Ishikawa (cell line): ENCODE measurements around the gene CTNND2.

Experiments used
- CEBPB ChIP-seq: IDR thresholded peaks from 2 replicates; pipeline ENCODE4 v1.6.1; 2012
- CREB1 ChIP-seq: IDR thresholded peaks from 2 replicates; pipeline ENCODE4 v1.6.1; 2012; ENCODE audit warnings: low read depth
- EGR1 ChIP-seq: IDR thresholded peaks from 2 replicates; pipeline ENCODE4 v1.6.1; 2012
- EP300 ChIP-seq: IDR thresholded peaks from 2 replicates; pipeline ENCODE4 v1.6.1; 2012; ENCODE audit warnings: borderline replicate concordance
- FOXM1 ChIP-seq: IDR thresholded peaks from 2 replicates; pipeline ENCODE4 v1.6.1; 2012; ENCODE audit warnings: low read depth, borderline replicate concordance
- NFIC ChIP-seq: IDR thresholded peaks from 2 replicates; pipeline ENCODE4 v1.6.1; 2012
- RAD21 ChIP-seq: IDR thresholded peaks from 2 replicates; pipeline ENCODE4 v1.6.1; 2012; ENCODE audit warnings: low read depth
- TAF1 ChIP-seq: IDR thresholded peaks from 2 replicates; pipeline ENCODE4 v1.6.1; 2012; ENCODE audit warnings: low read depth, mild to moderate bottlenecking
- TCF12 ChIP-seq: IDR thresholded peaks from 2 replicates; pipeline ENCODE4 v1.6.1; 2012; ENCODE audit warnings: low read depth
- TEAD4 ChIP-seq: IDR thresholded peaks from 2 replicates; pipeline ENCODE4 v1.6.1; 2012
- YY1 ChIP-seq: IDR thresholded peaks from 2 replicates; pipeline ENCODE4 v1.6.1; 2012; ENCODE audit warnings: low read depth
- ZBTB7A ChIP-seq: IDR thresholded peaks from 2 replicates; pipeline ENCODE4 v1.6.1; 2012; ENCODE audit warnings: low read depth
- TF ChIP-seq, protein P1 (sequence below): IDR thresholded peaks from 2 replicates; pipeline ENCODE4 v1.6.1; 2012
- TF ChIP-seq, protein P2 (sequence below): IDR thresholded peaks from 2 replicates; pipeline ENCODE4 v1.6.1; 2012
- TF ChIP-seq, protein P3 (sequence below): IDR thresholded peaks from 2 replicates; pipeline ENCODE4 v1.6.1; 2012; ENCODE audit warnings: low read depth, mild to moderate bottlenecking

The CTNND2 gene

DNA sequence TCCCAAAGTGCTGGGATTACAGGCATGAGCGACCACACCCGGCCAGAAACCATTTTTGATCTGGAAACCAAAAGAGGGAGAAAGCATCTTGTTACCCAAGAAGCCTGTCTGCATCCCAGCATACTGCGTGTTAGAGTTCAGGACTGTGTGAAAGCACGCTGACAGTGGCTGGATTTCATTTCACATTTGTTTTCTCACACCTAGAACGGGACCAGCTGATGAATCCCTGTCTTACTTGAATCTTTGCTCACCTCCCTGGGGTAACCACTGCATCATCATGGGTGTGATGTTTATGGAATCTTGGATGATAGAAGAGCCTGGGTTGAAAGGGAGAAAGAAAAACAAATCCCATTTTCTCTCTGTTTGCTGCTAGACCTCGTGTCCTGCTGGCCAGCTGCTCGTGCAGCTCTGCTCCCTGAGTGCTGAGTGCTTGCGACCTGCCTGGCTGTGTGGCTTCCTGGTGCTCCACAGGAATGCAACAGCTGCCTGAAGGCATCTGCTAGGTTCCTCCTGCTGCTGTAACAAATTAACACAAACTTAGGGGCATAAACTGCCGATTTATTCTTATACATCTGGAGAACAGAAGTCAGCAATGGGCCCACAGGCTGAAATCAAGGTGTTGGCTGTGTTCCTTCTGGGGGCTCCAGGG, 764.9 kb downstream of the CTNND2 start:
- TF ChIP-seq CEBPB (no peak), TAF1 (no peak), EP300 (no peak), CREB1 (no peak), EGR1 (no peak), FOXM1 (no peak), YY1 (no peak), ZBTB7A (no peak), NFIC (no peak)
- TF ChIP-seq, protein P1, sequence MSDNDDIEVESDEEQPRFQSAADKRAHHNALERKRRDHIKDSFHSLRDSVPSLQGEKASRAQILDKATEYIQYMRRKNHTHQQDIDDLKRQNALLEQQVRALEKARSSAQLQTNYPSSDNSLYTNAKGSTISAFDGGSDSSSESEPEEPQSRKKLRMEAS, result no peak
- TF ChIP-seq, protein P2, sequence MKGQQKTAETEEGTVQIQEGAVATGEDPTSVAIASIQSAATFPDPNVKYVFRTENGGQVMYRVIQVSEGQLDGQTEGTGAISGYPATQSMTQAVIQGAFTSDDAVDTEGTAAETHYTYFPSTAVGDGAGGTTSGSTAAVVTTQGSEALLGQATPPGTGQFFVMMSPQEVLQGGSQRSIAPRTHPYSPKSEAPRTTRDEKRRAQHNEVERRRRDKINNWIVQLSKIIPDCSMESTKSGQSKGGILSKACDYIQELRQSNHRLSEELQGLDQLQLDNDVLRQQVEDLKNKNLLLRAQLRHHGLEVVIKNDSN, result no peak
- TF ChIP-seq, protein P3, sequence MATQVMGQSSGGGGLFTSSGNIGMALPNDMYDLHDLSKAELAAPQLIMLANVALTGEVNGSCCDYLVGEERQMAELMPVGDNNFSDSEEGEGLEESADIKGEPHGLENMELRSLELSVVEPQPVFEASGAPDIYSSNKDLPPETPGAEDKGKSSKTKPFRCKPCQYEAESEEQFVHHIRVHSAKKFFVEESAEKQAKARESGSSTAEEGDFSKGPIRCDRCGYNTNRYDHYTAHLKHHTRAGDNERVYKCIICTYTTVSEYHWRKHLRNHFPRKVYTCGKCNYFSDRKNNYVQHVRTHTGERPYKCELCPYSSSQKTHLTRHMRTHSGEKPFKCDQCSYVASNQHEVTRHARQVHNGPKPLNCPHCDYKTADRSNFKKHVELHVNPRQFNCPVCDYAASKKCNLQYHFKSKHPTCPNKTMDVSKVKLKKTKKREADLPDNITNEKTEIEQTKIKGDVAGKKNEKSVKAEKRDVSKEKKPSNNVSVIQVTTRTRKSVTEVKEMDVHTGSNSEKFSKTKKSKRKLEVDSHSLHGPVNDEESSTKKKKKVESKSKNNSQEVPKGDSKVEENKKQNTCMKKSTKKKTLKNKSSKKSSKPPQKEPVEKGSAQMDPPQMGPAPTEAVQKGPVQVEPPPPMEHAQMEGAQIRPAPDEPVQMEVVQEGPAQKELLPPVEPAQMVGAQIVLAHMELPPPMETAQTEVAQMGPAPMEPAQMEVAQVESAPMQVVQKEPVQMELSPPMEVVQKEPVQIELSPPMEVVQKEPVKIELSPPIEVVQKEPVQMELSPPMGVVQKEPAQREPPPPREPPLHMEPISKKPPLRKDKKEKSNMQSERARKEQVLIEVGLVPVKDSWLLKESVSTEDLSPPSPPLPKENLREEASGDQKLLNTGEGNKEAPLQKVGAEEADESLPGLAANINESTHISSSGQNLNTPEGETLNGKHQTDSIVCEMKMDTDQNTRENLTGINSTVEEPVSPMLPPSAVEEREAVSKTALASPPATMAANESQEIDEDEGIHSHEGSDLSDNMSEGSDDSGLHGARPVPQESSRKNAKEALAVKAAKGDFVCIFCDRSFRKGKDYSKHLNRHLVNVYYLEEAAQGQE, result no peak

DNA sequence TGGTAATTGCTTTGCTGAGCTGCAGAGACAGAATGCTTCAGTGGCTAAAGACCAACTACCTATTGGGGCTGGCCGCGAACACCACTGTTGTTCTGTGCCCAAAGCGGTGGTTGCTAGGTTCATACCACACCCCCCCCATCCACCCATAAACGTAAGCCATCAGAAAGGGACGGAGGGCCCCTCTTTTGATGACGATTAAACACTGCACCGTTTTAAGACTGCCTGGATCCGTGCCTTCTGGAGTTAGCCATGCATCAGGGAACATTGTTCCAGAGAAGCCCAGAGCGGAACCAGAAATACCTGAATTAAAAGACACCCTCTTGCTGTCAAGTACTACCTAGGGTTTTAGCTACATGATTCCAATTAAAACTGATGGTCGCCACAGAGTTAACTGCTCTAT, 774.1 kb downstream of the CTNND2 start:
- TF ChIP-seq TAF1, result no peak
- no peak for TF ChIP-seq FOXM1
- TF ChIP-seq, protein P1, result no peak
- no peak for TF ChIP-seq TEAD4
- TF ChIP-seq RAD21, result no peak
- TF ChIP-seq, protein P3, result no peak
- no peak for TF ChIP-seq ZBTB7A
- no peak for TF ChIP-seq NFIC
- no peak for TF ChIP-seq EGR1
- no peak for TF ChIP-seq TCF12
- TF ChIP-seq CEBPB, result no peak

DNA sequence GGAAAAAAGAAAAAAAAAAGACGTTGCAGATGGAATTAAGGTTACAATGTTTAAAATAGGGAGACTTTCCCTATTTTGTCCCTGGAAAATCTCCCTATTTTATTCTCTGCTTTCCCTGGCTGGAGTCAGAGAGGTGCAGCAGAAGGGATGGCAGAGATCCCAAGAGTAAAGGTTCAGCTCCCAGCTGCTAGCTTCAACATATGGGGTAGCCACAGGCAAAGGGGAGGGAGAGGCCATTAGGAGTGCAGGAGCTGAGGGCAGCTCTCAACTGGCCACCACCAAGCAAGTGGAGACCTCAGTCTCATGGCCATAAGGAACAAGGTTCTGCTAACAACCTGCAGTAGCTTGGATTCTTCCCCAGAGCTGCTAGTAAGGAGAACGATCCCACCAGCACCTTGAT, 776.2 kb downstream of the CTNND2 start:
- TF ChIP-seq, protein P2, result no peak
- TF ChIP-seq FOXM1, result no peak
- TF ChIP-seq ZBTB7A, result no peak
- TF ChIP-seq, protein P1, result no peak
- TF ChIP-seq TAF1, result no peak
- TF ChIP-seq EGR1, result no peak
- no peak for TF ChIP-seq CEBPB
- TF ChIP-seq, protein P3, result no peak
- no peak for TF ChIP-seq CREB1

DNA sequence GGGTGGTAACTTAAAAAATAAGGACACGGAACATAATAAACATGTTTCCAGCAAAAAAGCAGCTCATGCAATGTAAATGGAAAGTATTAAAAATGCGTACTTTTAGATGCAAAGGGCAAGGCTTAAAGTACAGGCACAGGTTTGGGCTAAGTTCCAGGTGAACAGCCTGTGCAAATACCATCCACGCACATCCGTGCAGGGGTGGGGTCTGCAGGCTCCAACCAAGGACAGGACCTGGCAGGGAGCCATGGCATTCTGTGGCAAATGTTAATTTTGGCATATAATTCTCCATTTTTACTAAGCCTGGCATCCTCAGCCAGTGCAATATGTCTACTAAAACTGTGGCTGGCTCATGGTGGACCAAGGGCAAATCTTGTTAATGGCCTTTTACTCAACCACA, 777.4 kb downstream of the CTNND2 start:
- TF ChIP-seq EGR1, result no peak
- no peak for TF ChIP-seq TEAD4
- TF ChIP-seq TAF1, result no peak
- TF ChIP-seq CEBPB, result no peak
- TF ChIP-seq CREB1, result no peak
- no peak for TF ChIP-seq FOXM1
- TF ChIP-seq EP300, result no peak
- no peak for TF ChIP-seq YY1
- TF ChIP-seq TCF12, result no peak
- TF ChIP-seq NFIC, result no peak
- TF ChIP-seq, protein P3, result no peak
